ENCODE results near the gene AMER3.

AMER3 gene

GRCh38 chr2:130785466-130786055 is 30.2 kb downstream of the AMER3 start:
- no peak for DNase-seq

DNA sequence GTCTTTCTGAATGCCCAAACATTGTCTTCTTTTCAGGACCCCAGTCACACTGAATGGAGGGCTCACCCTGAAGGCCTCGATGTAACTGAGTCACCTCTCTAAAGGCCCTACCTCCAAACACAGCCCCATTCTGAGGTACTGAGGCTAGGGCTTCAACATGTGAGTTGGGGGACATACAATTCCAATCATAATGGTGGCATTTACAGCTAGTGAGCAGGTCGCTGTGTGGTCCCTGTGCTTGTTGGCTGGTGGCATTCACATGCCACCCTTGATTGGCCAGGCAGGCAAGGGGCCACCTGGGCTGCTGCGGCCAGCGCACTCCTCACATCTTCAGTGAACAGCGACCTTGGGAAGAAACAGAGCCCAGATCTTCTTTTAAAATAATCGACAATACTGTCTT is 30.7 kb downstream of the AMER3 start:
- no peak for DNase-seq

DNA sequence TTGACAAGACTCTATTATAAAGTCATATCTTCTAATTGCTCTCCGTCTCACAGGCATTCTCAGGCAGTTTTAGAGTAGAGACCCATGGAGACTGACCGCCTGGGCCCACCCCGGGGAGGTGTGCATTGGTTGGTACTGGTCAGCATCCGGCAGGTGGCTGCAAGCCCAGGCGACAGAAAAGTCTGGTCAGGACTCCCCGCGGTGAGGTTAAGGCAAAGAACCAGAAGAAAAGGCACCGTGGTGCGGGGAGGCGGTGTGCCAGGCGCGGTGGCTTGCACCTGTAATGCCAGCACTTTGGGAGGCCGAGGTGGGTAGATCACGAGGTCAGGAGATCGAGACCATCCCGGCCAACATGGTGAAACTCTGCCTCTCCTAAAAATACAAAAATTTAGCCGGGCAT is 32.5 kb downstream of the AMER3 start:
- DNase-seq: no peak

DNA sequence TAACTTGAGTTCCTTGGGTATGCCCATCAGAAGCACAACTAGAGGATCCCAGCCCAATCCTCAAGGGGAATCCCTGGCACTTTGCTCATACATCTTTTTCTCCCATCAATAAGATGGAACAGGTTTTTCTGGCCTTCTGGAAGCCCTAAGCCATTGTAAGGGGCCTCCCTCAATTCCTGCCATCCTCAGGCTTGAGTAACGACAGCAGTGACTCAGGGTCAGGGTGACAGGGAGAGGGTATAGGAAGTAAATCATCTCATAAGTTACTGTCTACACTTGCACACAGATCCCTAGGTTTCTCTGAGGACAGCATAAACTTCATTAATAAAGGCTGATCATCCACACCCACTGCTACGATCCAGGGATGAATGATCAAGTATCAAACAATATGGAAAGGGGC is 35.0 kb downstream of the AMER3 start:
- DNase-seq: no peak

GRCh38 chr2:130790804-130791616 is 35.7 kb downstream of the AMER3 start:
- no peak for DNase-seq

- no peak for DNase-seq
Observed at GRCh38 chr2:130791617-130791939, 36.2 kb downstream of the AMER3 start.

- DNase-seq: no peak
Observed at GRCh38 chr2:130795431-130795830, 40.1 kb downstream of the AMER3 start.

DNA sequence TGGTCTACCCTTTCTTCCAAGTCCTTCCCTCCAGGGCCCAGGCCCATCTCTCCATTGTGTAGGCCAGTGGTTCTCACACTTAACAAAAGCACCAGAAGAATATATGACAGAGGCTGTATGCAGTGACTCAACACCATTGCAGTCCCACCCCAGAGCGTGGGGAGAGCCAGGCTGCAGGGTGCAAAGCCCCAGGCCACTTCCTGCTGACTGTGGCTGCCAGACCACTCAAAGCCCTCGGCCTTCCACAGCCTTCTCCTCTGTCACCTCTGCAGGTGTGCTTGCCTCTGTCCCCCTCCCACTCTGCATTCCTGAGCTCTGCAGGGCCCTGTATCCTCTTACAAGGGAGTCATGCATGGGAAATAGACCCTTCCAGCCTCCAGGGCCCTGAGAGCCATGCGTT is 41.0 kb downstream of the AMER3 start:
- DNase-seq: no peak

GRCh38 chr2:130797493-130798435 is 42.4 kb downstream of the AMER3 start:
- DNase-seq: peak; percentile 77

- DNase-seq: no peak
Observed at GRCh38 chr2:130798472-130799218, 43.3 kb downstream of the AMER3 start.

GRCh38 chr2:130799295-130799694 is 44.0 kb downstream of the AMER3 start:
- DNase-seq: no peak

- no peak for DNase-seq
Observed at GRCh38 chr2:130805613-130806012, 50.3 kb downstream of the AMER3 start.

DNA sequence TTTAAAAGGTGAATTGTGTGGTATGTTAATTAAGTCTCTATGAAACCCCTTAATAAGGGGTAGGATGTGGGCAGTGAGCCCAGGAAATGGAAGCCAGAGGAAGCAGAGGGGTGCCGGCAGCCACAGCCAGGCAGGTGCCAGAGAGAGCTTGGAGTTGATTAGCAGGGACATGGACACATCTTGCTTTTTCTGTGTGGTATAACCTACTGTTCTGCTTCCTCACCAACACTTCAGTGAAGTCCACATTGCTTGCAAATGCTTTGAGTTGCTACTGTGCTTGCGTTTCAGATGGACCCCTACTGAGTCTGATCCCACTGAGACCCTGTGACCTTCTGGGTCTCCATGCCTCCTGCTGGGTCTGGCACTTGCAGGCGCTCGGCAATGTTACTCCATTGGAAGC is 51.0 kb downstream of the AMER3 start:
- no peak for DNase-seq

DNA sequence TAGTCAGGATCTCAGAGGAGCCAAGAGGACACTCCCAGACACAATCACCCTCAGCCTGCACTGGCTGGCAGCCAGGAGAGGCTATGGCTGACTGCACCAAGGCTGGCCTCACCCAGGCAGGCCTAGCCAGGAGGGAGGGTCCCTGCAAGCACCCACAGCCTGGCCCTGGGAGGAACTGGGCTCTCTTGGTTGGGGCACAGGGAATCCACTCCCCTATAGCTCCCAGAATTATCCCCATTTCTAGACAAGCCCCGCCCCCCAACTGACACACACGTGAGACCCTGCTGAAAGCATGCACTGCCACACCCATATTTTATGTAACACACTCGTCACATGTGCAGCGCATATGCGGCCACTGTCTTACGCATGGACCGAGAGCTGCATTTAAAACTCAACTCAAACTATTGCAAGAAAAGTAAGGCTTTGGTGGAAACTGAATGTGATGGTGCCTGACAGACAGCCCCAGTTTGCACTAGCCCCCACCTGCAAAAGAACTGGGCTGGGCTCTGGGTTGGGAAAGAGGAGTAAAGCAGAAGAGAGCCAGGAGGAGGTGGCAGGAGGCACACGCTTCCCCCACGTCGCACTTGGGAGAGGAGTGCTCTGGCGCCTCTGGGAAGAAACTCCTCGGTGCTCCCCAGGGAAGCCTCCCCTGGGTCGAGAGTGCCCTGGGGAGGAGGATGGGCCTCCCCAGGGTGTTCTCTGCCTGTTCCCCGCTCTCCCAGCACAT is 52.5 kb downstream of the AMER3 start:
- no peak for DNase-seq

- DNase-seq: no peak
Observed at GRCh38 chr2:130808482-130809268, 53.3 kb downstream of the AMER3 start.

DNA sequence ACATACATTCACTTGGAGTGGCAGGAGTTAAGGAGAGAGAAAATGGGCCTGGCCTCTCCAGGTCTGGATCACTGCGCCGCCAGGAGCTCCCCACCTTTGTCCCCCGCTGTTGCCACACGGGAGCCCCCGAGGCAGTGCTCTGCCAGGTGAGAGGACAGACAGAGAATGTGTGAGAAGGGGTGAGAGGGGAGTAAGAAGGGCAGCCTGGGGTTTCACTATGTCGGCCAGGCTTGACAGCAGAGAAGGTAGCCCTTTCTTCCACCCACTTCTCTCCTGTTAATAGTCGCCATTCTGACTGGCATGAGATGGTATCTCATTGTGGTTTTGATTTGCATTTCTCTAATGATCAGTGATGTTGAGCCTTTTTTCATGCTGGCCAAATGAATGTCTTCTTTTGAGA is 55.1 kb downstream of the AMER3 start:
- DNase-seq: no peak

DNA sequence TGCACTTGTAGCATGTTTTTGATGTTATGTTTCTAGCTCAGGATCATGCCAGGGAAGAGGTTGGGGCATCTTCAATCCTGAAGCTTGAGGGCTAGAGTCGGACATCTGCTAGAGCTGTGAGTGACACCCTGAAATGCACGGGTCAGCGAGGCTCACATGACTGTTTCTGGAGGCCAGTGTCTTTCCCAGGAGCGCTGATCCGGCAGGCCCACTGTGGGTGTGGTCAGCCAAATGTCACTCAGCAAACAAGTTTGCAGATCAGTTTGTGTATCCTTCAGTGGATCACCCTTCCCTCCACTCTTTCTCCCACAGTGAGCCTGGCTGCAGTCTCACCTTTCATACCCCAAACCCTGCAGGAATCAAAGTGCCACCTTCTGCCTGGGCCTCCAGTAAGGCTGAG is 58.4 kb downstream of the AMER3 start:
- no peak for DNase-seq

DNA sequence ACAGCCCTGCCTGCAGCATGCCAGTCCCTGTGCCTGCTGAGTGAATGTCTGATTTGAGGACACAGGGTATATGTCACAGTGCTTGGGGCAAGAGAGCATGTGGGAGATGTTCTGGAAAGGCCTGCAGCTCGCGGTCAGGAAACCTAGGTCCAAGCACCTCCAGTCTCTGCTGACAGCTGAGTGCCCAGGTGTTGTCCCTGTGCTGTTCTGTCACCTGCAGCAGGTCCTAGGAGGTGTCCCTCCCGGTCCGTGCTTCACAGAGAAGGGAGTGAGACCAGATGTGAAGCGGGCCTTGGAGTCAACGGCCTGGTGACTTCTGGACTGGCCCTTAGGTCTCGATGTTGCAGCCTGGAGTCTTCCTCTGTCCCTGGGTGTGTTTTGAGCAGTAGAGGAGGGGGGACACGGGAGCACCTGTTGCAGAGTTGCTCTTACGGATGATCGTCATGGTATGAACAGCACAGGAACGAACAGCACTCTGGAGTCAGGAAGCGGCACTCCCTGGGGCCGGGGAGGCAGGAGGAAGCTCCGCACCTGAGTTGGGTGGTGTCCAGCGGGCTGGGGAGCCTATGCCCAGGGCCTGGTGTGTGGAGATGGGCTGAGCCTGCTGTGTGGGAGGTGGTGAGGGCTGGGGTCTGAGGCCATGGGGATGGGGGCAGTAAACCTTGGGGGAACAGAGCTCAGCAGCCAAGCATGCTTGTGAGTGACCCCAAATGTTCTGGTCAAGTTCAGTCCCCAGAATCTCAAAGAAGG is 59.8 kb downstream of the AMER3 start:
- no peak for DNase-seq

Data from GDM1 (cell line).